ENCODE measurements around the gene ID4. TPM values are rescaled to one million over a fixed set of nuclear protein-coding genes. Genes with fewer than 3 reads are reported as not detected.

Gene ID4, protein sequence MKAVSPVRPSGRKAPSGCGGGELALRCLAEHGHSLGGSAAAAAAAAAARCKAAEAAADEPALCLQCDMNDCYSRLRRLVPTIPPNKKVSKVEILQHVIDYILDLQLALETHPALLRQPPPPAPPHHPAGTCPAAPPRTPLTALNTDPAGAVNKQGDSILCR
- polyA plus RNA-seq (ENCODE audit: insufficient read length in 3 of 3) = 100 to 1,000 TPM; 138 to 165 (median 156) TPM

- peak; percentile 92 to 96 (median 94) for DNase-seq (ENCODE audit: low read depth in 3 of 3, low spot score in 2 of 3)
Observed at GRCh38 chr6:19836799-19837510, at the start of gene ID4. TSS of gene ID4 (plus strand) at chr6:19837370. CDS start at chr6:19837755, 385 bp downstream.

DNA sequence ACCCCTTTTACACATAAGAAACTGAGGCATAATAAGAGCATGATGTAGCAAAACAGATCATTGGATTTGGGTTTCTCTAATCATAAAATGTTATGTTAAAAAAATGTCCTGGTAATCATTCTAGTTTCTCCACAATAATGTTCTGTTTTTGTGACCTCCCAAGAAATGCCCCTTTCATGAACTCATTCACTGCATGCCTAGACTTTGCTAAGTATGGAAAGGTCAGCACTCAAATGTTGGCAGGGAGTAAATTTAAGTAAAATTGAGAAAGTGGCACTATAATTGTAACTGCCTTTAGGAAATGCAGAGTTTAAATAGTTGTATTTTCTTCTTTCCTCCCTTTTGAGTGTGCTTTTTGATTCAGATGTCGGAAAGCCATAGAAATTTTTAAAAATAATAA is 48.5 kb upstream of the ID4 start:
- no peak for DNase-seq (ENCODE audit: low read depth in 3 of 3, low spot score in 2 of 3)

DNA sequence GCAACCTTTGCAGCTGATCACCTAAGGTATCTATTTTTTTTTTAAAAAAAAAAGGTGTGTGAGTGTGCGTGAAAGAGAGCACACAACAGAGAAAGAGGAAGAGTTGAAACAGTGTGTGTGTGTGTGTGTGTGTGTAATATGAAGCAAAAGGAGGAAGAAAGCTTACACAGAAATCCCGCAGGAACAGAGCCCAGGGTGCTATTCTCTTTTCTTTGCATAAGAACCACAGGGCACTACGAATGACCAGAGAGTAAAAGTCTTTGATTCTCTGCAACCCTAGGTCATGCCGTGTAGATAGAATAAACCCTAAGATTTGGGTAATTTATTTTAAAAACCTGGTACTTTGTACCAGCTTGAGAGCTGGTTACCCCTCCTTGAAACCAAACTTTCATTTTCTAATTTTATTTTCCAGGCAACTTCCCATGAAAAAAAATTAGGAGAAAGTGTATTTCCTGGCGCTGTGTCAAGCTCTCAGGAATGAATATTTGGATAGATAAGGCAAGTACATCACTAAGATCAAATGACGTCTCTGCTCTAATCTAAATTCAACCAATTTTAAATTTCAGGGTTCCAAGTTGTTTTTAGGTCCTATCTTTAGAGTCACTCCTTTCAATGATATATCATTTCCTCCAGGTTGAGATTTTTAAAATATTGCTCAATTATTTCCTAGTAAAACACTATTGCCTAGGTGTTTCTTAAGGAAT is 47.9 kb upstream of the ID4 start:
- DNase-seq (ENCODE audit: low read depth in 3 of 3, low spot score in 2 of 3) = no peak

DNA sequence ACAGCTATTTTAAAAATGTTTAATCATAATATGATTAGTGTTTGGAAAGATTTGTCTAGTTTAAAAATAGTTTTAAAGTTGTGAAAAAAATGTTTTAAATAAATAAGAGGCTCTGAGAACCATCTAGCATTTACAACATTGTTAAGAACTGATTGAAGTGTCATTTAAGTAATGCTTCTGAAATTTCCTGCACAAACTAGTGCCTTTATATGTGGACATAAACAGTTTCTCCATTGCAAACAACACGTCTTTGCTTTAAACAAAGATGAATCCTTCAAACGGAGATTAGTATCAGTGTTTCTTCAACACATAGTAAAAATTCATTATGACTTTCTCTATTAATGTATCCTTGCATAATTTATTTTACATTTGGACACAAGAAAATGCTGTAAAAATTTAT is 45.9 kb upstream of the ID4 start:
- DNase-seq (ENCODE audit: low read depth in 3 of 3, low spot score in 2 of 3) = no peak

- no peak for DNase-seq (ENCODE audit: low read depth in 3 of 3, low spot score in 2 of 3)
Observed at GRCh38 chr6:19795211-19795610, 42.0 kb upstream of the ID4 start.

GRCh38 chr6:19796452-19796851 is 40.7 kb upstream of the ID4 start:
- no peak for DNase-seq (ENCODE audit: low read depth in 3 of 3, low spot score in 2 of 3)

- DNase-seq (ENCODE audit: low read depth in 3 of 3, low spot score in 2 of 3) = no peak
Observed at GRCh38 chr6:19798362-19798761, 38.8 kb upstream of the ID4 start.

GRCh38 chr6:19802656-19803055 is 34.5 kb upstream of the ID4 start:
- DNase-seq (ENCODE audit: low read depth in 3 of 3, low spot score in 2 of 3) = no peak

GRCh38 chr6:19803331-19804204 is 33.6 kb upstream of the ID4 start:
- DNase-seq (ENCODE audit: low read depth in 3 of 3, low spot score in 2 of 3) = peak; percentile 59 to 74 (median 68)

DNA sequence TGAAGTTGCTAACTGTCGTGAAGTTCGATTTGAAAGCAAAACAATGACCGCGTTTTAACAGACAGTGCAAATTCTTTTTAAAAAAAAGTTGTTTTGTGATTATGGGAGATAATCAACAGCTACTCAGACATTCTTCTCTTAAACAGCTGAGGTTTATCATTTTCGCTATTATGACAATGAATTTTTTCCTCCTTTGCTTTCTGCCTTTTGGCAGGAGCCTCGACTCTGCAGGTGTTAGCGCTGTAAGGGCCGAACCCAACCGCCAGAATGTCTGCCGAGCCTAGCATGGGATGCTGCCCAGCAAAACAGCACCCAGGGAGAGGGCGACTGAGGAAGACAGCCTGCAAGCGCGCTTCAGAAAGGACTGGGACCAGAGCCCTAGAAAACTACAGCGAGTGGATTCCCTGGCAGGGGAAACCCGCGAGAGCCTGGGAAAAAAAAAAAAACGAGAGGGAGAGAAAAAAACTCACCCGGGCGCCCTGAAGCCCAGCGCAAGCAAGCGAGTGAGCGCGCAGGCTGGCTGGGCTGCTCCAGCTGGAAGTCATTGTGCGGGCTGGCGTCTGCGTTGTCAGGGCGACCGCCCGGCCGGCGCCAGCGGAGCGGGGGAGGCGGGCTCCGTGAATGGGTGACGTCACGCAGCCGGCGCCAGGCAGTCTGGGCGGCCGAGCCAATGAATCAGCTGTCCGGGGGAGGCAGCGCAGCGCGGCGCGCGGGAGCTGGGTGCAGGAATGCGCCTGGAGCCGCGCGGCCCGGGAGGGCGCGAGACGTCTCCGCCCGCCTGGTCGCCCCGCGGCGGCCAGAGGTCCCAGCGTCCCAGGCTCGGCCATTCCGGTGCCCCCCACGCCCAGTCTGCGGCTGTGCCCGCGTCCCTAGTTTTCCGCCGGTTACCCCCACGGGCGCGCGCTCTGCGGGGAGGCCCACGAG is 32.7 kb upstream of the ID4 start:
- peak; percentile 87 to 94 (median 93) for DNase-seq (ENCODE audit: low read depth in 3 of 3, low spot score in 2 of 3)

GRCh38 chr6:19805129-19805481 is 32.1 kb upstream of the ID4 start:
- DNase-seq (ENCODE audit: low read depth in 3 of 3, low spot score in 2 of 3) = no peak

DNA sequence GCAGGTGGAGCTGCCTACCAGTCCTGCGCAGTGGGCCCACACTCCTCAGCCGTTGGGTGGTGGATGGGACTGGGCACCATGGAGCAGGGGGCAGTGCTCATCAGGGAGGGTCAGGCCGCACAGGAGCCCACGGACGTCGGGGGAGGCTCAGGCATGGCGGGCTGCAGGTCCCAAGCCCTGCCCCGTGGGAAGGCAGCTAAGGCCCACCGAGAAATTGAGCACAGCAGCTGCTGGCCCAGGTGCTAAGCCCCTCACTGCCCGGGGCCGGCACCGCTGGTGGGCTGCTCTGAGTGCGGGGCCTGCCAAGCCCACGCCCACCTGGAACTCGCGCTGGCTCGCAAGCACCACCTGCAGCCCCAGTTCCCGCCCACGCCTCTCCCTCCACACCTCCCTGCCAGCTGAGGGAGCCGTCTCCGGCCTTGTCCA is 30.2 kb upstream of the ID4 start:
- no peak for DNase-seq (ENCODE audit: low read depth in 3 of 3, low spot score in 2 of 3)

- DNase-seq (ENCODE audit: low read depth in 3 of 3, low spot score in 2 of 3) = peak in 2 of 3 donors; percentile 42 to 61
Observed at GRCh38 chr6:19811397-19812079, 25.6 kb upstream of the ID4 start.

DNA sequence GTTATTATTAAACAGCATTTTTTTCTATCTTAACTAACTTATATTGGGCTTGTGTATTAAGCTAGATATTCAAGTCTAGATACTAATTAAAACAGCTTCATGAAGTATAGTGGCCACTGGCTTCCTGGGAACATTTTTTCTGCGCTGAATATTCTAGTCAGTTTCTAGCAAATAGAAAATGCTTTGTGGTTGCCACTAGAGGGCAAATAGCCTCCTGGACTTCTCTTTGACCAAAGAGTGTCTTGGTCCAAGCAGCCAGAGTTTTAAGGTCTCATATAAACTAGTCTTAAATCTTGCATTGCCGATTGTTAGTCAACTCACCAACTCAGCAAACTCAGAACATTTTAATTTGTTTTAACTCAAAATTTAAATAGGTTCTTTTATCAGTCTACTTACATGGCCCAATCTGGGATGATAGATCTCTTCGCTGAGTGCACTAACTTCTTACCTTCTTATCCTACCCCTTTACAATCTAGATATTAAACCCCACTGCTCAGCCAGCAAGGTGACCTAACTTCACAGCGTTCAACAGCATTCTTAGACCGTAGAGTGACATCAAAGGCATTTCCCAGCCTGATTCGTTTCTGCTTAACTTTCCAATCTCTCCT is 24.6 kb upstream of the ID4 start:
- no peak for DNase-seq (ENCODE audit: low read depth in 3 of 3, low spot score in 2 of 3)

DNA sequence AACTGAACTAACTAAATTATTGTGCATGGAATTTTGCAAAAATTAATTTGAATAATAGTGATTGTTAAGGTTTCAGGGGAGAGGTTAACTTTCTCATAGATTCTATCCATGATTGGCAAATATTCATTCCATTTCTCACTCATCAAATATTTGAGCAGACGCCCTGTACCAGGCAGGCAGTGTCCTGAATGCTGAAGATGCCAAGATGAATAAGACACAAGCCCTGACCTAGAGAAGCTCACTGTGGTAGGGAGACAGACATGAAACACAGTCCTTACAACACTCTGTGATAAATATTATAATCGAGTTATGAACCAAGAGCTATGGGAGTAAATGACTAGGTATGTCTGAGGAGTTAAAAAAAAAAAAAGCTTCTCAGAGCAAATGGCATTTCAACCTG is 18.4 kb upstream of the ID4 start:
- DNase-seq (ENCODE audit: low read depth in 3 of 3, low spot score in 2 of 3) = no peak

GRCh38 chr6:19824058-19824807 is 12.9 kb upstream of the ID4 start:
- no peak for DNase-seq (ENCODE audit: low read depth in 3 of 3, low spot score in 2 of 3)

GRCh38 chr6:19827247-19827646 is 9.9 kb upstream of the ID4 start:
- DNase-seq (ENCODE audit: low read depth in 3 of 3, low spot score in 2 of 3) = no peak

DNA sequence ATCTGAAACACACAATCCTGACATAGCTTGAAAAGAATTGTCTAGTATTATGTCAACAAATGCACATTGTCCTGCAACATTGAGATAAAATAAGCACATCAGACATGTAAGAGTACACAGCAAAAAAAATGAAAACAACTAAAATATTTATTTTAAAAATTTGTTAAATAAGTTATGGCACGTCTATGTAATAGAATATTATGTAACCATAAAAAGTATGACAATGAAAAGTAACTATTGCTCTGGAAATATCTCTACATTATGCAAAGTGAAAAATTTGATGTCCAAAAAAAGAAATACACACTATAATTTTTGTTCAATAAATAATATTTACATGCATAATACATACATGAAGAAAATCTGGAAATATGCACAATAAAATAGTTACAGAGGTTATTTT is 9.3 kb upstream of the ID4 start:
- DNase-seq (ENCODE audit: low read depth in 3 of 3, low spot score in 2 of 3) = no peak
